Endothelial cell of umbilical vein (primary cell): ENCODE measurements around the gene CYP17A1. TPM values are rescaled to one million over a fixed set of nuclear protein-coding genes. Genes with fewer than 3 reads are reported as not detected.

ENCODE experiments used
- BruUV-seq: library from RNA; stranded (reverse); fragments of 400-500 nt; replicated peaks from 2 replicates; lab custom pipeline; 2021; lab: Mats Ljungman, UMichigan
- CTCF ChIA-PET: fragments of 300-600, 350-600 bp; sonication (Branson Sonifier 250); formaldehyde crosslinking; loops from one replicate; lab custom pipeline; 2021; ENCODE audit warnings: antibody characterized with exemption, inconsistent platforms; lab: Charles Lee
- POLR2A ChIA-PET: fragments of 300-600, 350-600 bp; sonication (Branson Sonifier 250); formaldehyde crosslinking; loops from one replicate; lab custom pipeline; 2021; ENCODE audit warnings: antibody characterized with exemption, inconsistent platforms; lab: Charles Lee
- DNase-seq: peaks from one replicate; pipeline ENCODE4 v3.0.0-alpha.2; 2011; ENCODE audit warnings: low read depth, low spot score
- FAIRE-seq: peaks from 2 replicates; lab custom pipeline; 2011; peaks lifted over from hg19 to GRCh38; lab: Jason Lieb, UNC
- H2AFZ ChIP-seq: 2 replicates; pipeline ENCODE4 v1.6.0; 2012; ENCODE audit warnings: low read depth, low read length, control low read depth, inconsistent platforms
- H3K27ac ChIP-seq: 2 replicates; pipeline ENCODE4 v1.5.1; 2011; ENCODE audit warnings: low read depth, mild to moderate bottlenecking, control low read depth, low read length, moderate library complexity; ENCODE audit not compliant: insufficient read depth
- H3K27me3 ChIP-seq, 2 experiments: 2 replicates each; pipeline versions ENCODE4 v1.6.0 to v1.6.1; 2011; ENCODE audit warnings: low read length in 2 of 2, mixed read lengths in 1 of 2; ENCODE audit not compliant: control insufficient read depth in 2 of 2, insufficient read depth in 2 of 2
- H3K36me3 ChIP-seq, 2 experiments: 2 replicates in 1 of 2; 3 replicates in 1 of 2; pipeline ENCODE4 v1.5.1; 2011; ENCODE audit warnings: low read length in 2 of 2, mild to moderate bottlenecking in 1 of 2, moderate library complexity in 1 of 2; ENCODE audit not compliant: control insufficient read depth in 2 of 2, insufficient read depth in 2 of 2; ENCODE audit errors: extremely low read depth in 1 of 2
- H3K4me1 ChIP-seq: 3 replicates; pipeline ENCODE4 v1.5.1; 2011; ENCODE audit warnings: mild to moderate bottlenecking, low read length; ENCODE audit not compliant: control insufficient read depth, insufficient read depth; ENCODE audit errors: extremely low read depth
- H3K4me2 ChIP-seq: 2 replicates; pipeline ENCODE4 v1.6.1; 2011; ENCODE audit warnings: low read length, control low read depth, mixed read lengths; ENCODE audit not compliant: insufficient read depth
- H3K4me3 ChIP-seq, 3 experiments: fragments of 200-600 bp in 1 of 3; sonication (generic), shearing (Covaris generic) in 1 of 3; replicated peaks in 1 of 3; 2 replicates each; pipeline ENCODE4 v1.5.1; 2011 to 2016; ENCODE audit warnings: control low read depth in 3 of 3, low read length in 3 of 3, mild to moderate bottlenecking in 2 of 3, inconsistent platforms in 1 of 3, low read depth in 1 of 3, moderate library complexity in 1 of 3; ENCODE audit not compliant: insufficient read depth in 1 of 3
- H3K79me2 ChIP-seq: 2 replicates; pipeline ENCODE4 v1.6.0; 2012; ENCODE audit warnings: low read length, inconsistent platforms; ENCODE audit not compliant: control insufficient read depth, insufficient read depth
- H3K9ac ChIP-seq: replicated peaks from 2 replicates; pipeline ENCODE3; 2011; ENCODE audit warnings: low read length, control low read depth; ENCODE audit not compliant: insufficient read depth; ENCODE audit errors: extremely low read depth
- H3K9me1 ChIP-seq: replicated peaks from 3 replicates; pipeline ENCODE4 v1.6.0; 2011; ENCODE audit warnings: mild to moderate bottlenecking, low read length; ENCODE audit not compliant: control insufficient read depth, insufficient read depth; ENCODE audit errors: extremely low read depth
- H3K9me3 ChIP-seq: replicated peaks from 2 replicates; pipeline ENCODE4 v1.5.1; 2012; ENCODE audit warnings: low read length, inconsistent platforms; ENCODE audit not compliant: control insufficient read depth, insufficient read depth
- H4K20me1 ChIP-seq: replicated peaks from 2 replicates; pipeline ENCODE3; 2011; ENCODE audit warnings: mild to moderate bottlenecking, low read length; ENCODE audit not compliant: control insufficient read depth, insufficient read depth; ENCODE audit errors: extremely low read depth
- CTCF ChIP-seq, 2 donors: IDR thresholded peaks; 1 replicate in 1 of 2; 2 replicates in 1 of 2; pipeline ENCODE4 v1.5.1; 2011; ENCODE audit warnings: low read length in 2 of 2, mild to moderate bottlenecking in 2 of 2, moderate library complexity in 2 of 2, control low read depth in 1 of 2, inconsistent platforms in 1 of 2, low read depth in 1 of 2; ENCODE audit not compliant: insufficient read depth in 1 of 2; ENCODE audit errors: extremely low read depth in 1 of 2
- EZH2 ChIP-seq: IDR thresholded peaks from 2 replicates; pipeline ENCODE4 v1.6.1; 2012; ENCODE audit warnings: borderline replicate concordance, low read depth, mild to moderate bottlenecking, moderate library complexity, low read length, inconsistent platforms; ENCODE audit not compliant: severe bottlenecking
- FOS ChIP-seq: IDR thresholded peaks from 2 replicates; pipeline ENCODE4 v1.6.1; 2011; ENCODE audit warnings: mild to moderate bottlenecking, low read length, moderate library complexity, borderline replicate concordance; ENCODE audit not compliant: insufficient read depth
- GATA2 ChIP-seq: IDR thresholded peaks from 2 replicates; pipeline ENCODE4 v1.7.0; 2011; ENCODE audit warnings: low read depth, mild to moderate bottlenecking, moderate library complexity, mixed read lengths, low read length; ENCODE audit not compliant: insufficient read length, insufficient read depth
- JUN ChIP-seq: IDR thresholded peaks from 2 replicates; pipeline ENCODE4 v1.6.1; 2011; ENCODE audit warnings: borderline replicate concordance, low read depth; ENCODE audit not compliant: insufficient read length, insufficient read depth
- MAX ChIP-seq: IDR thresholded peaks from 2 replicates; pipeline ENCODE4 v1.6.1; 2011; ENCODE audit not compliant: insufficient read depth, insufficient read length
- MYC ChIP-seq: IDR thresholded peaks from one replicate; pipeline ENCODE4 v1.6.1; 2011; ENCODE audit warnings: mild to moderate bottlenecking, low read depth, low read length
- POLR2A ChIP-seq: IDR thresholded peaks from 2 replicates; pipeline ENCODE4 v1.6.1; 2012; ENCODE audit warnings: low read depth, mild to moderate bottlenecking, control low read depth, low read length
- POLR2AphosphoS5 ChIP-seq: IDR thresholded peaks from 2 replicates; pipeline ENCODE4 v1.6.1; 2012; ENCODE audit warnings: low read depth, mild to moderate bottlenecking, control low read depth, low read length, moderate library complexity; ENCODE audit not compliant: insufficient read depth
- dilution Hi-C: fragments of 300-500 bp; cut with MboI; formaldehyde crosslinking; loops from one replicate; pipeline ENCODE4 v1.15.0; 2019; ENCODE audit warnings: low sequenced_read_pairs; ENCODE audit not compliant: extremely low pct_ligation_motif_present
- intact Hi-C: fragments of 100-400 bp; cut with micrococcal nuclease; formaldehyde crosslinking; loops from one replicate; pipeline ENCODE4 v1.10.0; 2022
- polyA plus RNA-seq, 4 experiments: library from polyadenylated mRNA; depleted of rRNA in 3 of 4; stranded (reverse) in 3 of 4; unstranded in 1 of 4; fragments of >200 nt; gene quantifications; 2 replicates each; pipeline versions ENCODE4 v1.2.1 to v1.2.3, GENCODE V29; 2011 to 2012; ENCODE audit warnings: missing spikeins in 1 of 4
- total RNA-seq: library from RNA; stranded (reverse); gene quantifications from 2 replicates; pipeline ENCODE4 v1.2.3, GENCODE V29; 2021

Gene CYP17A1
- total and polyA plus RNA-seq, 2 donors (not counting 3 experiments of a cell fraction or from before 2014, with no cell fraction given): not detected

- TF ChIP-seq JUN: no peak
- no peak for TF ChIP-seq MAX
- TF ChIP-seq POLR2A: no peak
- no peak for TF ChIP-seq GATA2
- TF ChIP-seq FOS: no peak
- TF ChIP-seq MYC: no peak
- TF ChIP-seq CTCF (IDR thresholded peaks at IDR 0.05; ENCODE audit: extremely low read depth in 1 of 2, insufficient read depth in 1 of 2, low read depth in 1 of 2, low read length in 2 of 2): no peak
- no peak for TF ChIP-seq EZH2
- TF ChIP-seq POLR2AphosphoS5: no peak
- Histone ChIP-seq H3K4me1 (no peaks in the 10 kb centered on the region), H3K4me3 (no peak overlapping the region), H3K9me3 (no peaks in the 10 kb centered on the region), H3K9ac (no peak overlapping the region), H3K9me1 (no peaks in the 10 kb centered on the region), H3K27ac (no peak overlapping the region), H3K4me2 (no peak overlapping the region), H3K79me2 (no peaks in the 10 kb centered on the region), H2AFZ (no peak overlapping the region), H3K36me3 (no peaks in the 10 kb centered on the region), H3K27me3 (peaks cover 0 to 4% of the 10 kb centered on the region in 2 experiments), H4K20me1 (no peaks in the 10 kb centered on the region)
- BruUV-seq: no TSS peak
- intact Hi-C loops: no loop called here
- no peak for FAIRE-seq
- ChIA-PET CTCF (interaction anchor here (1.1 to 1.6 kb wide), 2 partner anchors 23 to 201 kb away, joined by 3 to 6 read pairs; no protein-coding TSS in a partner anchor), POLR2A (interaction anchor here (0.6 kb wide), 1 partner anchor 31 kb away, joined by 3 read pairs; no protein-coding TSS in a partner anchor)
- DNase-seq: no peak
- dilution Hi-C loops: no loop called here
Measured at GRCh38 chr10:102878629-102879028, 41.4 kb upstream of the CYP17A1 start.
